ENCODE measurements around the gene RGS12. TPM values are rescaled to one million over a fixed set of nuclear protein-coding genes. Genes with fewer than 3 reads are reported as not detected.

Gene RGS12
- total RNA-seq, 1 experiment from 2014 or later, result 9.8 TPM

- Histone ChIP-seq H3K4me3 (no peak overlapping the region), H3K9me3 (no peaks in the 10 kb centered on the region), H3K36me3 (no peaks in the 10 kb centered on the region), H3K27me3 (no peaks in the 10 kb centered on the region)
- no peak for DNase-seq
These were observed 40.9 kb upstream of the RGS12 start for GRCh38 chr4:3251691-3252479.

- no peak overlapping the region for H3K4me3 ChIP-seq
- no peak for DNase-seq
- H3K9me3 ChIP-seq, result no peaks in the 10 kb centered on the region
- H3K27me3 ChIP-seq, result no peaks in the 10 kb centered on the region
- H3K36me3 ChIP-seq, result no peaks in the 10 kb centered on the region
These were observed 40.4 kb upstream of the RGS12 start for GRCh38 chr4:3252480-3252828.

- no peak for DNase-seq
- no peaks in the 10 kb centered on the region for H3K9me3 ChIP-seq
- H3K4me3 ChIP-seq, result no peak overlapping the region
- H3K36me3 ChIP-seq, result no peaks in the 10 kb centered on the region
- no peaks in the 10 kb centered on the region for H3K27me3 ChIP-seq
These were observed 39.8 kb upstream of the RGS12 start for GRCh38 chr4:3252831-3253641.

GRCh38 chr4:3253808-3254207, 39.0 kb upstream of the RGS12 start:
- Histone ChIP-seq H3K4me3 (no peak overlapping the region), H3K9me3 (no peaks in the 10 kb centered on the region), H3K36me3 (no peaks in the 10 kb centered on the region), H3K27me3 (no peaks in the 10 kb centered on the region)
- DNase-seq, result no peak

GRCh38 chr4:3254302-3255131, 38.3 kb upstream of the RGS12 start:
- Histone ChIP-seq H3K4me3 (no peak overlapping the region), H3K36me3 (no peaks in the 10 kb centered on the region), H3K9me3 (no peaks in the 10 kb centered on the region), H3K27me3 (no peaks in the 10 kb centered on the region)
- DNase-seq, result no peak

- Histone ChIP-seq H3K4me3 (no peak overlapping the region), H3K27me3 (no peaks in the 10 kb centered on the region), H3K9me3 (no peaks in the 10 kb centered on the region), H3K36me3 (no peaks in the 10 kb centered on the region)
- no peak for DNase-seq
These were observed 37.1 kb upstream of the RGS12 start for GRCh38 chr4:3255611-3256186.

GRCh38 chr4:3256230-3257102, 36.4 kb upstream of the RGS12 start:
- H3K4me3 ChIP-seq, result no peak overlapping the region
- DNase-seq, result no peak

GRCh38 chr4:3257103-3257555, 35.7 kb upstream of the RGS12 start:
- H3K9me3 ChIP-seq, result no peaks in the 10 kb centered on the region
- no peak overlapping the region for H3K4me3 ChIP-seq
- no peaks in the 10 kb centered on the region for H3K27me3 ChIP-seq
- DNase-seq, result no peak
- no peaks in the 10 kb centered on the region for H3K36me3 ChIP-seq

More at GRCh38 chr4:3256230-3257102, 36.4 kb upstream of the RGS12 start:
- Histone ChIP-seq H3K9me3 (no peaks in the 10 kb centered on the region), H3K27me3 (no peaks in the 10 kb centered on the region), H3K36me3 (no peaks in the 10 kb centered on the region)

GRCh38 chr4:3257556-3258482, 35.0 kb upstream of the RGS12 start:
- no peaks in the 10 kb centered on the region for H3K36me3 ChIP-seq
- no peaks in the 10 kb centered on the region for H3K27me3 ChIP-seq
- no peak overlapping the region for H3K4me3 ChIP-seq
- no peaks in the 10 kb centered on the region for H3K9me3 ChIP-seq
- DNase-seq, result peak; percentile 61

- no peaks in the 10 kb centered on the region for H3K36me3 ChIP-seq
- no peak for DNase-seq
- H3K4me3 ChIP-seq, result no peak overlapping the region
- no peaks in the 10 kb centered on the region for H3K9me3 ChIP-seq
- no peaks in the 10 kb centered on the region for H3K27me3 ChIP-seq
These were observed 31.2 kb upstream of the RGS12 start for GRCh38 chr4:3261411-3262207.

GRCh38 chr4:3262208-3263052, 30.4 kb upstream of the RGS12 start:
- H3K27me3 ChIP-seq, result no peaks in the 10 kb centered on the region
- DNase-seq, result no peak
- no peaks in the 10 kb centered on the region for H3K9me3 ChIP-seq
- H3K4me3 ChIP-seq, result no peak overlapping the region
- H3K36me3 ChIP-seq, result no peaks in the 10 kb centered on the region

GRCh38 chr4:3263053-3263875, 29.6 kb upstream of the RGS12 start:
- H3K4me3 ChIP-seq, result no peak overlapping the region
- H3K36me3 ChIP-seq, result no peaks in the 10 kb centered on the region
- no peak for DNase-seq
- no peaks in the 10 kb centered on the region for H3K27me3 ChIP-seq
- no peaks in the 10 kb centered on the region for H3K9me3 ChIP-seq

GRCh38 chr4:3263876-3264193, 29.0 kb upstream of the RGS12 start:
- DNase-seq, result no peak
- Histone ChIP-seq H3K27me3 (no peaks in the 10 kb centered on the region), H3K9me3 (no peaks in the 10 kb centered on the region), H3K36me3 (no peaks in the 10 kb centered on the region), H3K4me3 (no peak overlapping the region)
